Testis (tissue), 2 donors: ENCODE results near the gene KCNK10.

ENCODE experiments used
- POLR2A ChIP-seq: fragments of 450-650 bp; IDR thresholded peaks from one replicate; pipeline ENCODE4 v1.6.1; 2017; ENCODE audit warnings: antibody characterized with exemption, mild to moderate bottlenecking, moderate library complexity
- TF ChIP-seq, protein P1 (sequence below), 3 experiments: fragments of 450-650 bp in 2 of 3; fragments of 200-600 bp in 1 of 3; sonication (generic) in 1 of 3; IDR thresholded peaks; one replicate each; pipeline ENCODE4 v1.5.1; 2016 to 2019; ENCODE audit warnings: antibody characterized with exemption in 3 of 3, mild to moderate bottlenecking in 2 of 3, moderate library complexity in 1 of 3

DNA sequence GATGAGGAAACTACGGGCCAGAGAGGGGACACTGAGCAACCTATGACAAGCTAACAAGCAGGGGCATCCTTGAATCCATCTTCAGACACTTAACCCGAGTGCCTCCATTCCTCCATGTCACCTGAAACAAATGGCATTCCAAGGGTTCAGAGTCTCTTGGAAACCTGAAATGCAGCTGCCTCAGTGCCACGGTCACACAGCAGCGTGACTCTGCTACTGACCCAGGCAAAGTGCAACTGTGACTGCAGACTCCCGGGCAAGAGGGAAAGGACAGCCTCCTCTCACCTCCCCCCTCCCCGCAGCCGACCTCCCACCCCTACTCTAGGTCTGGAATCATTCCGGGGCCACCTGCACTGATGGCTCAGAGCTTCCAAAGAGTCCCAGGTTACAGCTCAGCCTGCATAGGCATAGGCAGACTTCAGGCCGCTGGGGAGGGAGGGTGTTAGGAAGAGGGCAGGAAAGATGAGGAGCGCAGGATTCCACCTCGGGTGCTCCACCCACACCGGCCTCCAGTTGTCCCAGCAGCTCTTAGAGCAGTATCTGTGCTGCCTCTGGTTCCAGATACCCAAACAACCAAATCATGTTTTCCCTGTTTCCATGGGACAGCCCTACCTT lies 53.2 kb downstream of the KCNK10 start:
- TF ChIP-seq, protein P1, sequence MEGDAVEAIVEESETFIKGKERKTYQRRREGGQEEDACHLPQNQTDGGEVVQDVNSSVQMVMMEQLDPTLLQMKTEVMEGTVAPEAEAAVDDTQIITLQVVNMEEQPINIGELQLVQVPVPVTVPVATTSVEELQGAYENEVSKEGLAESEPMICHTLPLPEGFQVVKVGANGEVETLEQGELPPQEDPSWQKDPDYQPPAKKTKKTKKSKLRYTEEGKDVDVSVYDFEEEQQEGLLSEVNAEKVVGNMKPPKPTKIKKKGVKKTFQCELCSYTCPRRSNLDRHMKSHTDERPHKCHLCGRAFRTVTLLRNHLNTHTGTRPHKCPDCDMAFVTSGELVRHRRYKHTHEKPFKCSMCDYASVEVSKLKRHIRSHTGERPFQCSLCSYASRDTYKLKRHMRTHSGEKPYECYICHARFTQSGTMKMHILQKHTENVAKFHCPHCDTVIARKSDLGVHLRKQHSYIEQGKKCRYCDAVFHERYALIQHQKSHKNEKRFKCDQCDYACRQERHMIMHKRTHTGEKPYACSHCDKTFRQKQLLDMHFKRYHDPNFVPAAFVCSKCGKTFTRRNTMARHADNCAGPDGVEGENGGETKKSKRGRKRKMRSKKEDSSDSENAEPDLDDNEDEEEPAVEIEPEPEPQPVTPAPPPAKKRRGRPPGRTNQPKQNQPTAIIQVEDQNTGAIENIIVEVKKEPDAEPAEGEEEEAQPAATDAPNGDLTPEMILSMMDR (IDR thresholded peaks at IDR 0.05), result no peak
- no peak for TF ChIP-seq POLR2A
